Measurements from ENCODE around the gene TNRC18. TPM values are rescaled to one million over a fixed set of nuclear protein-coding genes. Genes with fewer than 3 reads are reported as not detected.
"Not testable (repeated sequence)": the region's sequence is repeated elsewhere in the genome, so short reads cannot be mapped to it uniquely, and the experiment has no call there.

The TNRC18 gene
- total RNA-seq (2014; rRNA removed; shearing (Covaris generic)), result 17.7 and 31.5 TPM in 2 replicates

GRCh38 chr7:5423306-5423975 lies at the start of gene TNRC18:
Gene TNRC18, minus strand, starts transcription at chr7:5423834. Its CDS starts 2,588 bp downstream, at chr7:5421246.
- DNase-seq (ENCODE audit: low read depth), result peak; percentile 67

- no peak for DNase-seq (ENCODE audit: low read depth)
Observed at GRCh38 chr7:5472432-5473315, 49.0 kb upstream of the TNRC18 start.

- not testable (repeated sequence) for DNase-seq (ENCODE audit: low read depth)
Observed at GRCh38 chr7:5471623-5472022, 48.0 kb upstream of the TNRC18 start.

- no peak for DNase-seq (ENCODE audit: low read depth)
Observed at GRCh38 chr7:5470816-5471215, 47.2 kb upstream of the TNRC18 start.

GRCh38 chr7:5470167-5470532 lies 46.5 kb upstream of the TNRC18 start:
- DNase-seq (ENCODE audit: low read depth), result no peak

- DNase-seq (ENCODE audit: low read depth), result no peak
Observed at GRCh38 chr7:5469375-5470166, 45.9 kb upstream of the TNRC18 start.

- DNase-seq (ENCODE audit: low read depth), result no peak
Observed at GRCh38 chr7:5467645-5468044, 44.0 kb upstream of the TNRC18 start.

- DNase-seq (ENCODE audit: low read depth), result no peak
Observed at GRCh38 chr7:5466551-5466950, 42.9 kb upstream of the TNRC18 start.

GRCh38 chr7:5463031-5463430 lies 39.4 kb upstream of the TNRC18 start:
- DNase-seq (ENCODE audit: low read depth), result no peak

- DNase-seq (ENCODE audit: low read depth), result no peak
Observed at GRCh38 chr7:5462216-5462615, 38.6 kb upstream of the TNRC18 start.

- DNase-seq (ENCODE audit: low read depth), result no peak
Observed at GRCh38 chr7:5458921-5459480, 35.4 kb upstream of the TNRC18 start.

- DNase-seq (ENCODE audit: low read depth), result no peak
Observed at GRCh38 chr7:5457245-5457735, 33.7 kb upstream of the TNRC18 start.

- no peak for DNase-seq (ENCODE audit: low read depth)
Observed at GRCh38 chr7:5456409-5456808, 32.8 kb upstream of the TNRC18 start.

GRCh38 chr7:5455581-5456219 lies 32.1 kb upstream of the TNRC18 start:
- DNase-seq (ENCODE audit: low read depth), result no peak

GRCh38 chr7:5455175-5455574 lies 31.5 kb upstream of the TNRC18 start:
- no peak for DNase-seq (ENCODE audit: low read depth)

GRCh38 chr7:5454485-5454884 lies 30.9 kb upstream of the TNRC18 start:
- no peak for DNase-seq (ENCODE audit: low read depth)

- DNase-seq (ENCODE audit: low read depth), result no peak
Observed at GRCh38 chr7:5453566-5454075, 30.0 kb upstream of the TNRC18 start.

- peak; percentile 75 for DNase-seq (ENCODE audit: low read depth)
Observed at GRCh38 chr7:5452937-5453540, 29.4 kb upstream of the TNRC18 start.

- DNase-seq (ENCODE audit: low read depth), result no peak
Observed at GRCh38 chr7:5452470-5452899, 28.9 kb upstream of the TNRC18 start.

GRCh38 chr7:5451391-5451790 lies 27.8 kb upstream of the TNRC18 start:
- DNase-seq (ENCODE audit: low read depth), result no peak

Measured in Daoy (cell line).